ENCODE measurements around the gene CABLES2.

Gene CABLES2

DNA sequence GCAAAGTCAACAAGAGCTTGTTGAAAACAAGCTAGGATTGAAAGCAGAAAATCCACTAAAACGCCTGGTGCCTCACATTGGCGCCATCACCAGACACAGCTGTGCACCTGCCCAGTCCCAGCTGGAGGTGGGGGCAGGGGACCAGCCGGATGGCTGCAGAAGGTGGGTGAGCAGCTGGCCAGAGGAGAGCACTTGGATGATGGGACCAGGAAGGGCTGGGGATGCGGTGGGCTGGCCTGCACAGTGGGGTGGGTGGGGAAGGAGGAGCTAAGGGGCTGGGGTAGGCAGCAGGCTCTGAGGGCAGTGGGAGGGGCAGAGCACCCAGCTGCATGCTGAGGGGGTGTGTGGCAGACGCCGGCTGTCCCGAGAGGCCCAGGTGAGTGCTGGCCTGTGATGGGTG lies 7.1 kb downstream of the CABLES2 start:
- DNase-seq (ENCODE audit: low read depth in 2 of 2) = no peak
- no peak overlapping the region for H3K4me3 ChIP-seq (replicated peaks in 1 of 2; ENCODE audit: low read depth in 2 of 2, low read length in 2 of 2)
- TF ChIP-seq CTCF (IDR thresholded peaks at IDR 0.05; ENCODE audit: low read depth, low read length) = no peak

DNA sequence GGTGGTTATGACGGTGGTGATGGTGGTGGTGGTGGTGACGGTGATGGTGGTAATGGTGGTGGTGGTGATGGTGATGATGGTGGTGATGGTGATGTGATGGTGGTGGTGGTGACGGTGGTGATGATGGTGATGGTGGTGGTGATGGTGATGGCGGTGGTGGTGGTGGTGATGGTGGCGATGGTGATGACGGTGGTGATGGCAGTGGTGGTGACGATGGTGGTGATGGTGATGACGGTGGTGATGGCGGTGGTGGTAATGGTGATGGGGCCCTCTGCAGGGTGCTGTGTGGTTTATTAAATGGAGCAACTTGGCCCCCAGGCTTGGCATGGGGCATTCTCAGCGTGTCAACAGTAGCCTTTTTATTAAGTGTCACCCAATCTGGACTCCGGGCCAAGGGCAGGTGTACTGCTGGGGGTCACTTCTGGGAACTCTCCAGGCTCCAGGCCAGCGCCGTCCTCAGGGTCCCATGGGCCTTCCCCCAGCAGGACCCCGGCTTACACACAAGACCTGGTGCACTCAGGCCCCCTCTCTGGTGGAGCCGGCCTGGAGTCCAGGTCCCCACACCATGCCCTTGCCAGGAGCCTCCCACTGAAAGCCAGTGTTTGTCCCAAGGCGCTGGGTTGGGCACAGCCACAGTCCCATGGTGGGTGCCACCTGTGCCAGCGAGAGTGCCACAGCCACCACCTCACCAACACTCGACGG lies 8.8 kb downstream of the CABLES2 start:
- no peak for DNase-seq (ENCODE audit: low read depth in 2 of 2)
- no peak overlapping the region for H3K4me3 ChIP-seq (replicated peaks in 1 of 2; ENCODE audit: low read depth in 2 of 2, low read length in 2 of 2)
- TF ChIP-seq CTCF (IDR thresholded peaks at IDR 0.05; ENCODE audit: low read depth, low read length) = no peak

DNA sequence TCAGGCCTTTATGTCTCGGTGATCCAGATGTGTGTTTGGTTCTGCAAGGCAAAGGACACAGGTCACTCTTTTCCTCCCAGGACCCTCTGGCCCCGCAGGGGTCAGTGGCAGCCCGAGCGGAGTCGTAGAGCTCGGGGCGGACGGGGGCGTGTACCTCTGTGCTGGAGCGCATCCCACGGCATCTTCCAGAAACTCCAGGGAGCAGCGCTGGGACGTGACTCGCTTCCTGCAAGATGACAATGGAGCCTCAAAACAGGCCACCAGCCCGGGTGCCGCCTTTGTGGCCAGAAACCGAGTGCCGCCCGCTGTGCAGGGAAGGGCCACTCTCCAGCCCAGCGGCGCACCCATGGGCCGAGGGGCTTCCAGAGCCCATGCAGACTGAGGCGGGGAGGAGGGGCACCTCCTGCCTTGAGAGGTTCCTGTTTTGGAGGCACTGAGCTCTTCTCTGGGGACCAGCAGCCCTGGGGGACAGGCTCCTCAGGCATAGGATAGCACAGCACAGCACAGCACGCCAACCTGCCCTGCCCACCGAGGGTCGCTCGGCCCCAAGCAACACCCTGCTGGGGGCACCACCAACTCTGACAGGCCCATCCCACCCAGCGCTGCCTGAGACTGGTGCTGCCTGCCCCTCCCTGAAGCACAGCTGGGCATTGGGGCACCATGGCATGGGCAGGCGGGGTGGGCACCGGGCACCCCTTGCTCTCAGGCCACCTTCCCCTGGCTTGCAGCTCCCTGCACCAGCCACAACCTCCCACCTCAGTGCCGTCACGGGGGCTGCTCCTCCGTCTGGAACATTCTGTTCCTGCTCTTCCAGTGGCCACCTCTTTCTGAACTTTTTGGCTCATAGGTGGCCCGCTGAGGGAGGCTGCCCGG lies 10.5 kb downstream of the CABLES2 start:
- DNase-seq (ENCODE audit: low read depth in 2 of 2) = no peak
- H3K4me3 ChIP-seq (replicated peaks in 1 of 2; ENCODE audit: low read depth in 2 of 2, low read length in 2 of 2) = no peak overlapping the region
- TF ChIP-seq CTCF (IDR thresholded peaks at IDR 0.05; ENCODE audit: low read depth, low read length) = no peak

DNA sequence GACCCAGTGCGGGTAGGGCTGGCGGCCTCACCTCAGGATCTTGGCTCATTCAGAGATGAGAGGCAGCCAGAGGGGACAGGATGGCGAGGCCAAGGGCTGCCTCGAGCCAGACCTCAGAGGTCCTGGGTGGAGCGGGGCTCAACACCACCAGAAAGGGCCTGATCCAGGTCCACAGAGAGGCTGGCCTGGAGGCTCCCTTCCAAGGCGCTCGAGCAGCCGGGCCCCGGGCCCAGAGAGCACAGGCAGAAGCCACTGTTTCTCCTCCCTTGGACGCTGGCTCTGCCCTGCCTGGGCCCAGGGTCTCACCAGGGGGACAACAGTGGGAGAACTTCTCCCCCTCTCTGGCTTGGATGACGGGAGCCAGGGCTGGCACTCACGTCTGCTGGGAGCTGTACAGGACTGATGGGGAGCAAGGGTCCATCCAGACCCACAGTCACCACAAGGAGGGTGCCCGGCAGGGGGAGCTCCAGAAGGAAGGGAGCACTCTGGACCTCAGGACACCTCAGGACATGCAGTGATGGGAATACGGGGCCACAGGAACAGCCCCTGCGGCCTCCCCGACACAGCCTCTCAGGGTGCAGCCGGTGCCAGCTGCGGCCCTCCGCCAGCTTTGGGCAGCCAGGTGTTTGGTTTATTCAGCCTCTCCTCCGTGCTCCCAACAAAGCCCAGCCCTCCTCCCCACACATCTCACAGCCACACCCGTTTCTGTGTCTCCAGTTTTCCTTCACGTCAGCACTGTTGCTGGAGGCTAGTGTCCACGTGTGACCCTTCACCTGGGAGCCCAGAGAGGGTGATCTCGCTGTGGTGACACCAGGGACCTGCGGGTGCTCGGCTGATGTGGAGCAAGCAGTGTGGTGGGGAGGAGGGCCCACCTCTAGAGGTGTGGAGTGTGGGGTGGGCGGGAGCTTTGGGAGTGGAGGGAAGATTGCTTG lies 11.5 kb downstream of the CABLES2 start:
- TF ChIP-seq CTCF (IDR thresholded peaks at IDR 0.05; ENCODE audit: low read depth, low read length) = no peak
- H3K4me3 ChIP-seq (replicated peaks in 1 of 2; ENCODE audit: low read depth in 2 of 2, low read length in 2 of 2) = no peak overlapping the region
- DNase-seq (ENCODE audit: low read depth in 2 of 2) = no peak

DNA sequence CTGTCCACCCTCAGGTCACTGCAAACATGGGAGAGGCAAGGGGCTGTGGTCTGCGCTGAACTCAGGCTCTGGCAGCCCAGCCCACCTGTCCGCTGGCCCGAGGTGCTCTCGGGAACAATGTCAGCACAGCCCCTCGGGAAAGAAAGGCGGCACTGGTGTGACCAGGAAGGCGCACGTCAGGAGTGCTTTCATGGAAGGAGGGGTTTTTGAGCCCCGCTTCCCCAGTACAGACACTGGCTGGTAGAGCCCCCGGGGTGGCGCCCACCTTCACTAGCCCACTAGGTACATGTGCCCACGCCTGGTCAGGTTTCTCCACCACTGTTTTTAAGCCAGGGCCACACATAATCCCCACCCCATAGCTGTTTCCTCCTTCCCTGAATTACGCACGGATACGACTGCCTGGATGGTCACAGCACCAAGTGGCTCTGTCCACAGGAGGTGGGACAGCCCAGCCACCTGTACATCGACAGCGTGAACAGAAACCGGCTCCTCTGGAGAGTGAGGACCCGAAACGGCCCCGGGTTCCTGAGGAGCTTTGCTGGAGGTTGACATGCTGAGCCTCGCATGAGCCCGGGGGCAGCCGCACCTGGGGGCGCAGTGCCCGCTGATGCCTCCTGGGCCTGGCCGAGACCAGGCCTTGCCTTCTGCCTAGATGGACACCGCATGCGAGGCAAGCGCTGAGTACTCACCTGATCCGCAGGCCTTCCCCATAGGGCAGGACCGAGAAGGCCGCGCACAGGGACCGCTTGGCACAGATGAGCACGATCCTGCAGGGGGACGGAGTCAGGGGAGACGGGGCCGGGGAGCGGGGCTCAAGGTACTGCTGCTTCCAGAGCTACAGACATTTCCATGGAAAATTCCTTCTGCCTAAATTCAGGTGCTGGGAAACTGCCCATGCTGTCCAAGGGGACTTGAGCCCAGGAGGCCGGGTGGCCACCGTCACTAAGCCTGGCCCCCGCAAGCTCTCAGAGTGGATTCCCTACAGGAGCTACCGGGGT lies 12.5 kb downstream of the CABLES2 start:
- H3K4me3 ChIP-seq (replicated peaks in 1 of 2; ENCODE audit: low read depth in 2 of 2, low read length in 2 of 2) = no peak overlapping the region
- DNase-seq (ENCODE audit: low read depth in 2 of 2) = no peak
- TF ChIP-seq CTCF (IDR thresholded peaks at IDR 0.05; ENCODE audit: low read depth, low read length) = no peak
